HG02678 (cell line): ENCODE measurements around the gene DNAH14.
"Not testable (repeated sequence)": the region's sequence is repeated elsewhere in the genome, so short reads cannot be mapped to it uniquely, and the experiment has no call there.

Experiments used
- ATAC-seq: cut with Tn5 transposase; IDR thresholded peaks from one replicate; pipeline ENCODE4 v1.9.1; 2021; ENCODE audit warnings: mild to moderate bottlenecking, moderate library complexity; ENCODE audit not compliant: unreplicated experiment

Gene DNAH14

DNA sequence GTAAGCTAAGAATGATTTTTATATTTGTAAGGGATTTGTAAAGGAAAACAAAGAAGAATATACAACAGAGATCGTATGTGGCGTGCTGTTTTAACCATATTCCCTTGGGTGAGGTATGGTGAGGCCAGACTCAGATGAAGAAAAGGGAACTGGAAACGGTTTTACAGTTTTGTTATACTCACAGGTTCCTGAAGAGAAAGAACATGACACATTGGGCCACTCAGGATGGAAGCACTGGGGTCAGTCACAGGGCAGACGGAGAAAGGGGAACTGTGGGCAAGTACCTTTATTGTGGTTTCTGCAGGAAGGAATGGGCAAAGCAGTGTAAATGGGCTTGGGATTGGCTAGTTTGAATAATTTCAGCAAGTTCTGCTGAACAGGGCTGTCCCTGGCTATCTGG is 321.0 kb downstream of the DNAH14 start:
- peak; percentile 91 for ATAC-seq

DNA sequence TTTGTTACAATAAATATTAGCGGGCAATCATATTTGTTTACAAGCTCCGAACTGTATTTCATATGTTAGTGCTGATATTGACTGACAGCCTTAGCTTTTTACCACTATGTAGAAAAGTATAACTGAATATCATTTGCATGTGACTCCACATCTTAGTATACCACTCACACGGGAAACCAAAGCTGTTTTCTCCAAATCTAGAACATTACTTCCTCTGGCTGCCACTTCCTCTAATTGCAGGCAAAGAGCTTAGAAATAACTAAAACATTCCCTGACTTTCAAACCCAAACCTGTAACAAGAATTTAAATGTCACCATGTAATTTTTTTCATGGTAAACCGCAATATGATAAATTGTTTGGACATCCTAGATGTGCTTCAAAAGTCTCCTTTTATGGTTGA is 323.7 kb downstream of the DNAH14 start:
- ATAC-seq, result no peak

DNA sequence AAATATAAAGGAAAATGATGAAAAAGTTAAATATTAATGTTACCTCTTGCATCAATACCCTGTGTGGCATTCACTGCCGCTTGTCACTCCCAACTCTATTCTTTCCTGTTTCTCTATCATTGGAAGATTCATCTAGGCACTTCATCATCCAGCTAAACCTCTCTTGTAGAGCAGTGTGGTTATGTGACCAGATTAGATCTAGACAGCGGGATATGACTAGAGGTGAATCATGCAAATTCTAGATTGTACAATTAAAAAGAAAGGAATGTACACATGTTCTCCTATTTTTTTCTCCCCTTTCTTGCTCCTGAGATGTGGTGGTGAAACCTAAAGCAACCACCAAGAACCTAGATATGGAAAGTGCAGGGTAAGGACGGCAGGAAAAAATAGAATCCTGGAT is 324.3 kb downstream of the DNAH14 start:
- ATAC-seq, result no peak

DNA sequence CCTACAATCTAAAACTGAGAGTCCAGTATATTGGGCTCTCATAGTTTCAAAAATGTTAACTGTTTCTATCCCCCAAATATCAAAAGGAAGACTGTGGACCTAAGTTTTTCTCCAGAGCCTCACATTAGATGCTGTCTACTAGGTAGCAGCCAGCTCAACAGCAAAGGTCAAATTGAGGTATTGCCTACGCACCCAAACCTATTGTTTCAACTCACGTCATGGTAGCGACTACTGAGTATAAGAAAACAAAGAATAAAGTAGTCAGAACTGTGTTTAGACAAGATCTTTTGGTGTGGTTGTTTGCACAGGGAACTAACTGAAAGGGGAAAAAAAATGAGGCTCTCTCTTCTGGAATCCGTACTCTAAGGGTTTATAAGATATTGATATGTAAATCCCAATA is 325.2 kb downstream of the DNAH14 start:
- no peak for ATAC-seq

DNA sequence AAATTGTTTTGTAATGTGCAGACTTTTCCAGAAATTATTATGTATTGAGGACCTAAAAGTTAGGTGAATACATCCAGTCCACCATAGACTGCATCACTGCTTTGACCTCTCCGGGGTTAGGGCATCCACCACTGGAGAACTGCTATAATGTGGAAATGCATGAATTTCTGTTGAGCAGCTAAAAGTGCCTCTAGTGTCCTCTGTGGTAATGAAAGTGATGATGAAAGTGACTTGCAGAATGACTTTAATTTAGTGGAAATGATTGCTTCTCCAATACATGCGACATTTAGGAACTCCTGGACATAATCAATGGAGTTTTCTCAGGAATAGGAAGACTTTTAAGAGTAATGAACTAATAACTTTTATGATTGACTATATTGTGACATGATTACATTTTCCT is 327.6 kb downstream of the DNAH14 start:
- ATAC-seq, result no peak

DNA sequence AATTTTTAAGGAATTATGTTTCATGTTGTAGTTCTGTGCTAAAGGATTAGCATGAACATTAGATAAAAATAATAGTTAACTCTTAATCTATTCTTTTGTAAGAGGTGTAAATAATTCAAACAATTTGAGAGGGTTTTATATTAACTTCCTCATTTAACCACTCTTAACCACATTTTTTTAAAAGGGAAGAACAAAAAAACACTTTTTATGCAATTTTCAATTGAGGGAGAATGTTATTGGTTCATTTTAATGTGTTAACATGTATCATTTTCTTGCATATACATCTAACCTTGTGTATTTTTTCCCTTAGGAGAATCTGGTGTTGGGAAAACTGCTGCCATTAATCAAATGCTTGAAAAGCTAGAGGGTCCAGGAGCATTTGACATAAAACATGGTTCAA is 329.3 kb downstream of the DNAH14 start:
- no peak for ATAC-seq

DNA sequence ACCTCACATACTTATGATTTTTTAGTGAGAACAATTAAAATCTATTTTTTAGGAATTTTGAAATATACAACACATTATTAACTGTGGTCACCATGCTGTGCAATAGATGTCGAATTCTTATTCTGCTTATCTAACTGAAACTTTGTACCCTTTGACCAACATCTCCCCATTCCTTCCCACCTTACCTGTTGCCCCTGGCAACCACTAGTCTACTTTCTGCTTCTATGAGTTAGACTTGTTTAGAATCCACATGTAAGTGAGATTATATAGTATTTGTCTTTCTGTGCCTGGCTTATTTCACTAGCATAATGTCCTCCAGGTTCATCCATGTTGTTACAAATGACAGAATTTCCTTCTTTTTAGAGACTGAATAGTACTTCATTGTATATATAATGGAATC is 330.1 kb downstream of the DNAH14 start:
- no peak for ATAC-seq

DNA sequence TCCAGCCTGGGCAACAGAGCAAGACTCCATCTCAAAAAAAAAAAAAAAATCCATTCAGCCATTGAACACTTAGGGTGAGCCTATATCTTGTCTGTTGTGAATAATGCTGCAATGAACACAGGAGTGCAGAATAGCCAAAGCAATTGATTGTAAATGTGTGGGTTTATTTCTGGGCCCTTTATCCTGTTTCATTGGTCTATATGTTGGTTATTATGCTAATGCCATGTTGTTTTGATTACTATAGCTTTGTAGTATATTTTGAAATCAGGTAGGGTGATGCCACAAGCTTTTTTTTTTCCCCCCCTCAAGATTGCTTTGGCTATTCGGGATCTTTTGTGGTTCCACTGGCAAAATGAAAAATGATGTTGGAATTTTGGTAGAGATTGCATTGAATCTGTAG is 330.8 kb downstream of the DNAH14 start:
- no peak for ATAC-seq

DNA sequence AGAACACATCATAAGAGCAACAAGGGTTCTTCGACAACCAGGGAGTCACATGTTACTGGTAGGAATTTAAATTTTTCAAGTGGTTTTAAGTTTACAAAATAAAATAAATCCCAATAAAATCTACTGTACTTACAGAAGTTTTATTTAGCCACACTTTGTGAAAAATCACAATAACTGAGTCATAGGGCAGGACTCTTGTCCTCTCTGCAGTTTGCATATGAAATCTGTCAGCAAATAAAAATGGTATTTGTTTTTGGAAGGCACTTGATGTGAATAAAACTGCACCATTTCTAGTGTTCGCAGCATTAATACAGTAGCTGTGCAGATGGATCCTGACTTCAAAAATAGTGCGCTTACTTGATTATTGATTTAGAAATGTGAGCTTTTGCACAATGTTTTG is 348.0 kb downstream of the DNAH14 start:
- no peak for ATAC-seq

DNA sequence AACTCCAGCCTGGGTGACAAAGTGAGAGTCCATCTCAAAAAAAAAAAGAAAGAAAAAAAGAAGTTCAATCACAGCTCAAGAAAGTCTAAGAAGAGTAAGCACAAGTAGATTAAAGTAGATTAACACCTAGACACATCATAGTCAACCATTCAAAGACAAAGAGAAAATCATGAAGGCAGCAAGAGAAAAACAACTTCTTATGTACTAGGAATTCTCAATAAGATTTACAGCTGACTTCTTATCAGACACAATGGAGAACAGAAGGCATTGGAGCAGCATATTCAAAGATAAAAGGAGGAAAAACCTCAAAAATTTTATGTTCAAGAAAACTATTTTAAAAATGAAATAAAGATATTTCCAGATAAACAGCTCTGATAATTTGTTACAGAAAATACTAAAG is 351.1 kb downstream of the DNAH14 start:
- ATAC-seq, result no peak

DNA sequence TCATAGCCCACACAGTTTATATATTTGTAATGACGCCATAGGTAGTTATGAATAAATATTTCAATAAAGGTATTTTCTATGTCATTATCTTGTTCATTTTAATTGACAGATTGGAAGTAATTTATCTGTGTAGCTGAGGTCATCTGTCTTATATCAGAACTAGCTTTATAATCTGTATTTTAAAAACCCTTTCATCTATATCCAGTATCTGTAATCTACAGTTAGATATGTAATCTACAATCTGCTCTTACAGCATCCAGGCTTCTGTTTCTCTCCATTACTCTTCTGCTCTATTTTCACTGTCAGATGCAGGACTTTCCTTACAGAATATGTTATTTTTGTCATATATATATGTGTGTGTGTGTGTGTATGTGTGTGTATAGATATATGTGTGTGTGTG is 360.8 kb downstream of the DNAH14 start:
- no peak for ATAC-seq

DNA sequence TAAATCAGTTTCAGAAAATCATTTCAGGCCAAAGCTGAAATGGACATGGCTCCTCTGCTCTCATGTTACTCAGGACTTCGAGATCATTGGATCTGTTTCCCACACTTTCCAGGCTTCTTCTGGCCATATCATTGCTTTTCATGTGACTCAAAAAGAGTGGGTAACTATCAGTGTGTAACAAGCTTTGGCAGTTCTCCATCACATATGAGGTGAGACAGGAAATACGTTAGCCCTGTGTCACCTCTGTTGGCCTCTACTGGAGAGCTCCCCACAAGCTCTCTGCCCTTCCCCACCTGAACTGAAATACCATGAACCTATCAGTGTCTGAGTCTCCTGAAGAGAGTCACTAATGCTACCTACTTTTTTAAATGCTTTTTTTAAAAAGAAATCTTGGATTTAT is 370.1 kb downstream of the DNAH14 start:
- no peak for ATAC-seq

DNA sequence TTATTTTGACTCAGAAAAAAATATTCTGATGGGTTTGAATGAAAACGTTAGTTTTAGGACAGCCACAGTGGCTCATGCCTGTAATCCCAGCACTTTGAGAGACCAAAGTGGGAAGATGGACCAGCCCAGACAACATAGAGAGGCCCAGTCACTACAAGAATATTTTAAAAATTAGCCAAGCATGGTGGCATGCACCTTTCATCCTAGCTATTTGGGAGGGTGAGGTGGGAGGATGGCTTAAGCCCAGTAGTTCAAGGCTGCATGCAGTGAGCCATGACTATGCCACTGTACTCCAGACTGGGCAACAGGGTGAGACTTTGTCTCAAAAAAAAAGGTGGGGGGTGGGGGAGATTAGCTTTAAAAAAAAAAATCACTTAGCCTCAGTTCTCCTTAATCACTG is 370.9 kb downstream of the DNAH14 start:
- ATAC-seq, result no peak

DNA sequence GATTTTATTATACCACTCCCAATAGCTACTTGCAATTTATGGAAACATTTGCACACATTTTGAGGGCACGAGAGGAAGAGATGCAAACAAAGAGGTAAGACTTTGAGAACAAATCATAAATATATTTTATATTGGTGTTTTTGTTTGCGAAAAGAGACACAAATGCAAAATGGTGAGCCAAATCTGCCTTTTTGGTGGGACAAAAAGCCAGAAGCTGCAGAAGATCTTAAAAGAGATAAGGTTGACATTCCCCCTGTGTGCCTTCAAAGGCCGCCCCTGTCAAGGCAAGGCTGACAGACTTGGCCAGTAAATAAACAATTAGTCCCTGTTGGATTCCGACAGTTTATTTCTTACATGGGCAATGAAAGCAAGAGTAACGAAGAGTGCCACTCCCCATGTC is 375.5 kb downstream of the DNAH14 start:
- no peak for ATAC-seq

DNA sequence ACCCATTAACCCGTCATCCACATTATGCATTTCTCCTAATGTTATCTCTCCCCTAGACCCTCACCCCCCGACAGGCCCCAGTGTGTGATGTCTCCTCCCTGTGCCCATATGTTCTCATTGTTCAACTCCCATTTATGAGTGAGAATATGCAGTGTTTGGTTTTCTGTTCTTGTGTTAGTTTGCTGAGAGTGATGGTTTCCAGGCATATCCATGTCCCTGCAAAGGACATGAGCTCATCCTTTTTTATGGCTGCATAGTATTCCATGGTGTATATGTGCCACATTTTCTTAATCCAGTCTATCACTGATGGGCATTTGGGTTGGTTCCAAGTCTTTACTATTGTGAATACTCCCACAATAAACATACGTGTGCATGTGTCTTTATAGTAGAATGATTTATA is 381.1 kb downstream of the DNAH14 start:
- ATAC-seq, result not testable (repeated sequence)

DNA sequence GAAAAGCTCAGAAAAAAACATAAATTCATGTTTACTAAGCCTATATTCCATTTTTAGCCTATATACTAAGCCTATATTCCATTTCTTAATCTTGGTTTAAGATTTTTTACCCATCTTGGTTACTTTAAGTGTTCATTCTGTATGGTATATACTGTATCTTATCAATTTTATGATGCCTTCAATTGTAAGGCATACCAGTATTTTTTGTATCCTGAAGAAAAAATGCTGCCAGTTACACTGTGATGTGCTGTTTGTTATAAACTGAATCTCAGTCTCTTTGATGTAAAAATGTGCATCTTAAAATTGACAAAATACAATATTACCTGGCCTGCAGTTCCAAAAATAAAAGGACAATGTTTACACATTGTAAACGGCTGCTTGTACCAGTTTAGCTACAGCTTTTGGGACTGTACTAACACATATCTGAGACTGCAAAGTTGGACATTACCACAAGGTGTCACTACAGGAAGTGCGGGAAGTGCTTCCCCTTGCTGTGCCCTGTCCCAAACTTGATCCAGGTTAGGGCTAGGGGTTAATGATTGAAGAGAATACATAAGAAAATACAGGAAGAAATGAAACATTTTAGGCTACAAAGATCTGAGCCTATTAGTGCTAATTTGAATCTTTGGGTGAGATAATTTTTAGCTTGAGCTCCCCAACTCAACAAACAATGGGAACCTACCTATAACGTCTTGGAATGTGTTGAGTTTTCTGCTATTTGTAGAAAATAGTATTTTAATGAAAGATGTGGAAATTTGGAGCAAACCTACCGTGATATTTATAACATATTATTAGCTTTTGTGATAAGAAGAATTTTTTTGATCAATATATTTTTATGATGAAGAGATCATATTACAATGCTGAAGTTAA is 389.5 kb downstream of the DNAH14 start:
- ATAC-seq, result peak; percentile 93

DNA sequence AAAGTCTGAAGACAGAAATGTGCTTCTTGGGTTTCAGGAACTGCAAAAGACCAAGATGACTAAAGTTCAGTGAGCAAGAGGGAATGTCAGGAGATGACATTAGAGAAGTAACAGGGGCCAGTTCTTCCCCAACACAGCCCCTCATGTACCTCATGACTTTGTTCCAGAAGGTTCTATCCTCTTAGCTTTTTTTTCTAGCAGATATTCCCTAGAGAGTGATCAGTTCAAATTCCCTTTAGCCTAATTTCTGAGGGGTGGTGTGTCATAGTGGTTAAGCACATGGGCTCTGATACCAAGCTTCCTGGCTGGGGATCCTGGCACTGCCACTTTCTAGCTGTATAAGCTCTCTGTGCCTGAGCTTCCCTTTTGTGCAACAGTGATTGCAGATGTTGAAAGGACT is 390.4 kb downstream of the DNAH14 start:
- ATAC-seq, result no peak

DNA sequence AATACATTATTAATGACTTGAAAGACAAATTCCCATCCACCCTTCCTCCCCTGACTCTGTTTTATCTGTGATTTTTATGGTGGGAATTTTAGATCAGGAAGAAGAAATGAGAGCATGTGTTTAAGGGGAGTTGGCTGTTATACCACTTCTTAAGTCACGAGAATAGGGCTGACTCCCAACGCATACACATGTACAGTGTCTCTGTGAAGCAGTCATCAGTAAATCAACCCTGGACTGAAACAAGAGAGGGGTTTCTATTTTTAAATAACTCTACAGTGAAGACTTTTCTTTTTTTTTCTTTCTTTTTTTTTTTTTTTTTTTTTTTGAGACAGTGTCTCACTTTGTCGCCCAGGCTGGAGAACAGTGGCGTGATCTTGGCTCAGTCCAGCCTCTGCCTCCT is 392.3 kb downstream of the DNAH14 start:
- ATAC-seq, result no peak

DNA sequence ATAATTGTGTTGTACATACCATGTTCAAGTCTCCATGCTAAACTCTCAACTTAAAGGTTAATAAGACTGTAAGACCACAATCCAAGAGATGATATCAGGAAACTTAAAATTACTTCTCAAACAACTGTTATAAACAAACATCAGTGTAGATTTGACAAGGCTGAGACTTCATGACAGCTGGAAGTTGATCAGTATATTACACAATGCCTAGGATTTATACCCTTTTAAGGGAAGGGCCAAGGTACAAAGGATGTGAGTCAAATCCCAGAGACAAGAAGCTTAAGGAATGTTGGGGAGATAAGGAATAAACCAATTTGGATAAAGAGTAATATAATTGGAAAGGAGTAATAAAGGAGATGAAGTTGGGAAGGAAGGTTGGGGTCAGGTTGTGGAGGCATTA is 399.6 kb downstream of the DNAH14 start:
- no peak for ATAC-seq

DNA sequence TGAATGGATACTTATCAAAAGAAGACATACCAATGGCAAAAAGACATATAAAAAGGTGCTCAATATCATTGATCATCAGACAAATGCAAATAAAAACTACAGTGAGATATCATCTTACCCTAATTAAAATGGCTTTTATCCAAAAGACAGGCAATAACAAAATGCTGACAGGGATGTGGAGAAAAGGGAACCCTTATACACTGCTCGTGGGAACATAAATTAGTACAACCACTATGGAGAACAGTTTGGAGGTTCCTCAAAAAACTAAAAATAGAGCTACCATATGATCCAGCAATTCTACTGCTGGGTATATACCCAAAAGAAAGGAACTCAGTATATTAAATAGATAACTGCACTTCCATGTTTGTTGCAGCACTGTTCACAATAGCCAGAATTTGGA is 400.5 kb downstream of the DNAH14 start:
- ATAC-seq, result not testable (repeated sequence)

DNA sequence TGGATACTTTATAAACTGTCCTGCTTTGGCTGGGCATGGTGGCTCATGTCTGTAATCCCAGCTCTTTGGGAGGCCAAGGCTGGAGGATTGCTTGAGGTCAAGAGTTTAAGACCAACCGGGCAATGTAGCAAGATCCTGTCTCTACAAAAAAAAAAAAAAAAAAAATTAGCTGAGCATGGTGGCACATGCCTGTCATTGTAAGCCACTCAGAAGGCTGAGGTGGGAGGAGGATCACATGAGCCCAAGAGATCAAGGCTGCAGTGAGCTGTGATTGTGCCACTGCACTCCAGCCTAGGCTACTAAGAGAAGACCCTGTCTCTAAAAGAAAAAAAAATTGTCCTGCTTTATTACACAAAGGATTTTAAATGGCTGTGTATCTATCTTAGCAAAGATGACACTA is 403.2 kb downstream of the DNAH14 start:
- no peak for ATAC-seq

DNA sequence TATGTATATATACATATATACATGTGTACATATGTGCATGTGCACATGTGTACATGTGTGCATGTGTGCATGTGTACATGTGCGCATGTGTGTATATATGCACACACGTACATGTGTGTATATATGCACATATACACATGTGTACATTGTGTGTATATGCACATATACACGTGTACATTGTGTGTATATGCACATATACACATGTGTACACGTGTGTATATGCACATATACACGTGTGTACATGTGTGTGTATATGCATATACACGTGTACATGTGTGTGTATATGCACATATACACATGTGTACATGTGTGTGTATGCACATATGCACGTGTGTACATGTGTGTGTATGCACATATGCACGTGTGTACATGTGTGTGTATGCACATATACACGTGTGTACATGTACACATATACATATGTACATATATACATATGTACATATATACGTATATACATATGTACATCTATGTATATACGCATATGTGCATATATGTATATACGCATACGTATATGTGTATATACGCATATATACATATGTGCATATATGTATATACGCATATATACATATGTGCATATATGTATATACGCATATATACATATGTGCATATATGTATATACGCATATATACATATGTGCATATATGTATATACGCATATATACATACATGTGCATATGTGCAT is 405.8 kb downstream of the DNAH14 start:
- ATAC-seq, result not testable (repeated sequence)

DNA sequence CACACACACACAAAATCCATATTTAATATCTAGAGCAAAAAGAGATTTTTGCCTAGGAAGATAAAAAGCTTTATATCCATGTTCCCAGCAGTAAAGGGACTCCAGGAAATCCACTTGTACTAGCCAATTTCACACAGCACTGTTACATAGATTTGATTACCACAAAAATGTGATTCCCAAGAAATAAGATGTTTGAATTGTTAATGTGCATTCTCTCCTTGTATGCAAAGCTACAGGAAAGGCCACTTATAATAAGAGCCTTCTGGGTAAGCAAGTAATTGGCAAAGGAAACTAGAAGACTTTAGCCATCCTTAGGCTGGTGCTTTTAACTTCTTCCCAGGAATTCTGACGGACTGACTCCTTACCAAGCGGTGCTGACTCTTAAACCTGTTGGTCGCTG is 409.1 kb downstream of the DNAH14 start:
- ATAC-seq, result no peak
